ENCODE data around the gene CASP9. TPM values are rescaled to one million over a fixed set of nuclear protein-coding genes. Genes with fewer than 3 reads are reported as not detected.
"Not testable (repeated sequence)": the region's sequence is repeated elsewhere in the genome, so short reads cannot be mapped to it uniquely, and the experiment has no call there.

The CASP9 gene
- total RNA-seq, 2 experiments from 2014 or later = 9.7 to 11.5 TPM

GRCh38 chr1:15479654-15480347 is 44.2 kb downstream of the CASP9 start:
- no peak for DNase-seq
- Mint-ChIP-seq H3K4me1 (ENCODE audit: low read depth) (no peaks in the 10 kb centered on the region), H3K27me3 (no peaks in the 10 kb centered on the region), H3K36me3 (ENCODE audit: low read depth) (no peaks in the 10 kb centered on the region), H3K9me3 (no peaks in the 10 kb centered on the region), H3K4me3 (no peak overlapping the region), H3K27ac (no peak overlapping the region)
- no peak for ATAC-seq
- POLR2A ChIA-PET = no interaction called here
- CTCF ChIA-PET = no interaction called here
- intact Hi-C loops (cut with micrococcal nuclease) = no loop called here
- no peak for TF ChIP-seq CTCF (IDR thresholded peaks at IDR 0.05)

GRCh38 chr1:15477646-15478212 is 46.3 kb downstream of the CASP9 start:
- ChIA-PET POLR2A (no interaction called here), CTCF (no interaction called here)
- ATAC-seq (no peak), DNase-seq (no peak)
- H3K9me3 Mint-ChIP-seq = no peaks in the 10 kb centered on the region
- no peak for TF ChIP-seq CTCF (IDR thresholded peaks at IDR 0.05)
- no peaks in the 10 kb centered on the region for H3K27me3 Mint-ChIP-seq
- intact Hi-C loops (cut with micrococcal nuclease) = no loop called here
- no peaks in the 10 kb centered on the region for H3K36me3 Mint-ChIP-seq (ENCODE audit: low read depth)
- H3K4me1 Mint-ChIP-seq (ENCODE audit: low read depth) = no peaks in the 10 kb centered on the region
- no peak overlapping the region for H3K4me3 Mint-ChIP-seq
- H3K27ac Mint-ChIP-seq = no peak overlapping the region

DNA sequence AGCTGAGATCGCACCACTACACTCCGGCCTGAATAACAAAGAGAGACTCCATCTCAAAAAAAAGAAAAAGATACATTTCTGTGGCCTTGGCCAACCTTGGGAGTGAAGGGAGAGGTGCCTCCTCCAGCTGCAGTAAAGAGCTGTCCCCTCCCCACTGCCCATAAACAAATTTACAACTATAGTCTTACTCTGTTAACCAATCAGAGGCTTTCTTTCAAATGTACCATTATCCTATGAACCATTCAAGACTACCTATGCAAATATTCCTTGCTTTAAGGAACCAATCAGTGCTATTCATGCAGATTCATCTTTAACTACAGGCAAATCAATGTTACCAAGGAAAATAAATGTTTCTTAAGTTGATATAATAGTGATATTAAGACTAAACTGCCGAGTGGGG is 47.1 kb downstream of the CASP9 start:
- POLR2A ChIA-PET = no interaction called here
- TF ChIP-seq CTCF (IDR thresholded peaks at IDR 0.05) = no peak
- ATAC-seq = no peak

DNA sequence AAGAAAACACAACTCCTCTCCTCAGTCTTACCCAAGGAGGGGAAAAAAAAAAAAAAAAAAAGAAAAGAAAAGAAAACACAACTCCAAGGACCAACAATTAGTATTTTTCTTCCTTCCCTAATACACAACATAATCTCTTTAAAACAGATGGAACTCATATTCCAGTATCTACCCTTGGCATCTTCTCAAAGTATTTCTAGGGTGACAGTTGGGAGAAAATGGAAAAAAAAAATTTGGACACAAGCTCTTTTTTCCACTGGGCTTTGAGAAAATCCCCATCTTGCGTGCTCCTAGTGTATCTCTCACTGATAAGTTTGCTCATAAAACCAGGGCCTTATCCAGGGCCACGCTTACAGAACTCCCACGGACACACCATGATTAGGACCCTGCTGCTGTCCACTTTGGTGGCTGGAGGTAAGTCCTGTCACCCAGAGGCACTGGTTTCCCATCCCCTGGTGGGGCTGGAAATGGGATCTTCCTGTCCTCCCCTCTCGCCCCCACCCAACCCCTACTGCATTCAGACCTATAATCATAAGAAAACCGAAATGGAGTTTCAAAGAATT is 48.2 kb downstream of the CASP9 start, which contains the start of gene CELA2B:
Gene CELA2B (plus strand): TSS at position 353 of the 563 bp plus-strand sequence. CDS start 22 bp downstream, at position 375.
- no peaks in the 10 kb centered on the region for H3K4me1 Mint-ChIP-seq (ENCODE audit: low read depth)
- H3K27me3 Mint-ChIP-seq = no peaks in the 10 kb centered on the region
- intact Hi-C loops (cut with micrococcal nuclease) = no loop called here
- H3K36me3 Mint-ChIP-seq (ENCODE audit: low read depth) = no peaks in the 10 kb centered on the region
- H3K27ac Mint-ChIP-seq = no peak within 1 kb of the TSS
- H3K9me3 Mint-ChIP-seq = no peaks in the 10 kb centered on the region
- DNase-seq = no peak
- CTCF ChIA-PET = no interaction called here
- TF ChIP-seq CTCF (IDR thresholded peaks at IDR 0.05) = no peak
- no peak within 1 kb of the TSS for H3K4me3 Mint-ChIP-seq
- POLR2A ChIA-PET = no interaction called here
- ATAC-seq = no peak

More for the DNA sequence above, 47.1 kb downstream of the CASP9 start:
- no peaks in the 10 kb centered on the region for H3K9me3 Mint-ChIP-seq
- no peaks in the 10 kb centered on the region for H3K27me3 Mint-ChIP-seq
- H3K4me3 Mint-ChIP-seq = no peak overlapping the region
- H3K36me3 Mint-ChIP-seq (ENCODE audit: low read depth) = no peaks in the 10 kb centered on the region
- H3K27ac Mint-ChIP-seq = no peak overlapping the region
- intact Hi-C loops (cut with micrococcal nuclease) = no loop called here
- CTCF ChIA-PET = no interaction called here
- DNase-seq = no peak
- no peaks in the 10 kb centered on the region for H3K4me1 Mint-ChIP-seq (ENCODE audit: low read depth)

DNA sequence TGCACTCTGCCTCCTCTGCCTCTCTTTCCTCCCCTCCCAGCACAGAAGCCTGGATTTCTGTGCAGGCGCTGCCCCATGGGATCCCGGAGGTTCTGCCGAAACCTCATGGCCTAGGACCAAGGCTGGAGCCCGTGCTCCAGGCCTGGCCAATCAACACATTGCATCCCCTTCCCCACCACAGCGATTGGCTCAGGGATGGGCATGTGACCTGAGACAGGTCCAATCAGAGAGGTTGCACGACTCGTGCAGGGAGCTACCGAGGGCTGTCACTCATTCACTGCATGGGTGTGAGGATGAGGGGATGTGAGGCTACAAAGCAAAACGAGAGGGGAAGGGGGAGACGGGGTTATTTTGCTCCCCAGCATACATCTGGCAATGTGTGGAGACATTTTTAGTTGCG is 51.4 kb downstream of the CASP9 start:
- ATAC-seq = no peak
- ChIA-PET POLR2A (no interaction called here), CTCF (no interaction called here)
- DNase-seq = no peak
- no peaks in the 10 kb centered on the region for H3K9me3 Mint-ChIP-seq
- intact Hi-C loops (cut with micrococcal nuclease) = no loop called here
- no peaks in the 10 kb centered on the region for H3K4me1 Mint-ChIP-seq (ENCODE audit: low read depth)
- H3K4me3 Mint-ChIP-seq = no peak overlapping the region
- no peaks in the 10 kb centered on the region for H3K27me3 Mint-ChIP-seq
- no peak overlapping the region for H3K27ac Mint-ChIP-seq
- no peak for TF ChIP-seq CTCF (IDR thresholded peaks at IDR 0.05)
- H3K36me3 Mint-ChIP-seq (ENCODE audit: low read depth) = no peaks in the 10 kb centered on the region

DNA sequence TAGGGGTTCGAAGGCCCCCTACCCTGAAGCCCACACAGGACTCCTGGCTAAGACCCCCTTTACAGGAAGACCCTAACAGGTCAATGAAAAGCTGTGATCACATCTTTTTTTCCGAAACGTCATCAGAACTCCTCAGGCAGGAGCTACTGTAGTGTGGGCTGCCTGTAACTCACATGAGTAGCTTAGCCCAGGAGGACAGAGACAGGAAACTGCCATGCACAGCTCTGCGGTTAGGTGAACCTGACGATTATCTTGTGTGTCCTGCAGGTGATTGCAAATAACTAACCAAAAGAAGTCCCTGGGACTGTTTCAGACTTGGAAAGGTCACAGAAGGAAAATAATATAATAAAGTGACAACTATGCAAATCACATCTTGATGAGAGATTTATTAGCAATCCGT is 52.3 kb downstream of the CASP9 start:
- H3K4me1 Mint-ChIP-seq (ENCODE audit: low read depth); POLR2A ChIA-PET; DNase-seq; CTCF ChIA-PET; H3K27ac Mint-ChIP-seq; H3K27me3 Mint-ChIP-seq; H3K36me3 Mint-ChIP-seq (ENCODE audit: low read depth); H3K9me3 Mint-ChIP-seq; ATAC-seq; H3K4me3 Mint-ChIP-seq; intact Hi-C loops (cut with micrococcal nuclease): not testable (repeated sequence)

DNA sequence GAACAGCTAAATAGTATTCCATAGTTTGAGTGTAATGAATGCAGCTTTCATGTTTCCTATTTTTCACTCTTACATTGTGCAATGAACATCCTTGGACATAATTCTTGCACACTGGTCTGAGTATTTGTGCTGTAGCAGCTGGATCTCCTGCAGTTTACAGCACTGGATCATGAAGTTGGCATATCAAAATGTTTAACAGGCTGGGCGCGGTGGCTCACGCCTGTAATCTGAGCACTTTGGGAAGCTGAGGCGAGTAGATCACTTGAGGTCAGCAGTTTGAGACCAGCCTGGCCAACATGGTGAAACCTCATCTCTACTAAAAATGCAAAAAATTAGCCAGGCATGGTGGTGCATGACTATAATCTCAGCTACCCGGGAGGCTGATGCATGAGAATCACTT is 52.9 kb downstream of the CASP9 start:
- DNase-seq; H3K27me3 Mint-ChIP-seq; H3K4me1 Mint-ChIP-seq (ENCODE audit: low read depth); H3K4me3 Mint-ChIP-seq; H3K36me3 Mint-ChIP-seq (ENCODE audit: low read depth); H3K27ac Mint-ChIP-seq; ATAC-seq; intact Hi-C loops (cut with micrococcal nuclease); POLR2A ChIA-PET; H3K9me3 Mint-ChIP-seq; CTCF ChIA-PET: not testable (repeated sequence)
